Measurements from ENCODE around the gene EPS8L1.

DNA sequence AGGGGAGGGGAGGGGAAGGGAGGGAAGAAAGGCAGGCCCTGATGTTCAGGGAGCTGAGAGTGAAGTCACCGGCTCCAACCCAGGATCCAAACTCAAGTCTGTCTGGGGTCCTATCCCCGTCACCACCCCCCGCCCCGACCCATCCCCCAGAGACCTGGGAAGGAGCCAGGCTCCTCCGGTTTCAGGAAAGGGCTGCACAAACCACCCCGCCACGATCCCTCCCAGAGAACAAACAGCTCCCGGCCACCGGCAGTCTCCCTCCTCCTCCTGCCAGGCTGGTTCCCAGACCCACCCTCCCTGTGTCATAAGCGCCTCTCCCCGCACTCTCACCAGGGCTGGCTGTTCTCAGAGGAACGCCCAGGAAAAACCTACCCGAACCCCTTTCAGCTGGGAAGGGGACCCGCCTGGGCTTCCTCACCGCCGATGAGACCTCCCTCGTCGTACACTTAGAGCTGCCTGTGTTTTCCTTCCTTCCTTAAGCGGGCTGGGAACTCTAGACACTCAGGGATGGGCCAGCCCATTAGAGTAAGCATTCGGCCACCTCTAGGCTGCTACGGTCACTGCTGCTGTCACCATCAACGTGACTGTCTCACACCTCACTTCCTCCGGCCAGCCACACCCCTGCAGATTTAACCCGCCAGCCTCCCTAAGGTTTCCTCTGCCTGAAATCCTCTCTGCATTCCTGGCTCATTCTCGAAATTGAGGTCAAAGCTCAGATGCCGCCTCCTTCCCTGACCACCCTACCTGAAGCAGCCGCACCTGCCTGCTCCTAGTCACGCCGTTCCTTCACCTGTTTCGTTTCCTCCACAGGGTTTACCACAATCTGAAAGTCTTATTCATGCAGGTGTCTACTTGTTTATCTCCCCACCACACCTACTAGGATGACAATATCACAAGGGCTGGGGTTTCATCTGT lies 6.5 kb upstream of the EPS8L1 start:
- TF ChIP-seq POLR2AphosphoS5 (IDR thresholded peaks at IDR 0.05) (peak in 2 of 3 donors; percentile 47 to 52), EP300 (IDR thresholded peaks at IDR 0.05; ENCODE audit: low read depth) (no peak), POLR2A (IDR thresholded peaks at IDR 0.05) (peak; percentile 75)
- TF ChIP-seq, protein P1, sequence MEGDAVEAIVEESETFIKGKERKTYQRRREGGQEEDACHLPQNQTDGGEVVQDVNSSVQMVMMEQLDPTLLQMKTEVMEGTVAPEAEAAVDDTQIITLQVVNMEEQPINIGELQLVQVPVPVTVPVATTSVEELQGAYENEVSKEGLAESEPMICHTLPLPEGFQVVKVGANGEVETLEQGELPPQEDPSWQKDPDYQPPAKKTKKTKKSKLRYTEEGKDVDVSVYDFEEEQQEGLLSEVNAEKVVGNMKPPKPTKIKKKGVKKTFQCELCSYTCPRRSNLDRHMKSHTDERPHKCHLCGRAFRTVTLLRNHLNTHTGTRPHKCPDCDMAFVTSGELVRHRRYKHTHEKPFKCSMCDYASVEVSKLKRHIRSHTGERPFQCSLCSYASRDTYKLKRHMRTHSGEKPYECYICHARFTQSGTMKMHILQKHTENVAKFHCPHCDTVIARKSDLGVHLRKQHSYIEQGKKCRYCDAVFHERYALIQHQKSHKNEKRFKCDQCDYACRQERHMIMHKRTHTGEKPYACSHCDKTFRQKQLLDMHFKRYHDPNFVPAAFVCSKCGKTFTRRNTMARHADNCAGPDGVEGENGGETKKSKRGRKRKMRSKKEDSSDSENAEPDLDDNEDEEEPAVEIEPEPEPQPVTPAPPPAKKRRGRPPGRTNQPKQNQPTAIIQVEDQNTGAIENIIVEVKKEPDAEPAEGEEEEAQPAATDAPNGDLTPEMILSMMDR (IDR thresholded peaks at IDR 0.05): peak in 2 of 5 experiments; percentile 41 to 43
